ENCODE data around the gene SHKBP1.
A peak's percentile ranks its signal among the peaks of the same experiment; 100 is the strongest.
"Not testable (repeated sequence)": the region's sequence is repeated elsewhere in the genome, so short reads cannot be mapped to it uniquely, and the experiment has no call there.

SHKBP1 gene, protein sequence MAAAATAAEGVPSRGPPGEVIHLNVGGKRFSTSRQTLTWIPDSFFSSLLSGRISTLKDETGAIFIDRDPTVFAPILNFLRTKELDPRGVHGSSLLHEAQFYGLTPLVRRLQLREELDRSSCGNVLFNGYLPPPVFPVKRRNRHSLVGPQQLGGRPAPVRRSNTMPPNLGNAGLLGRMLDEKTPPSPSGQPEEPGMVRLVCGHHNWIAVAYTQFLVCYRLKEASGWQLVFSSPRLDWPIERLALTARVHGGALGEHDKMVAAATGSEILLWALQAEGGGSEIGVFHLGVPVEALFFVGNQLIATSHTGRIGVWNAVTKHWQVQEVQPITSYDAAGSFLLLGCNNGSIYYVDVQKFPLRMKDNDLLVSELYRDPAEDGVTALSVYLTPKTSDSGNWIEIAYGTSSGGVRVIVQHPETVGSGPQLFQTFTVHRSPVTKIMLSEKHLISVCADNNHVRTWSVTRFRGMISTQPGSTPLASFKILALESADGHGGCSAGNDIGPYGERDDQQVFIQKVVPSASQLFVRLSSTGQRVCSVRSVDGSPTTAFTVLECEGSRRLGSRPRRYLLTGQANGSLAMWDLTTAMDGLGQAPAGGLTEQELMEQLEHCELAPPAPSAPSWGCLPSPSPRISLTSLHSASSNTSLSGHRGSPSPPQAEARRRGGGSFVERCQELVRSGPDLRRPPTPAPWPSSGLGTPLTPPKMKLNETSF

DNA sequence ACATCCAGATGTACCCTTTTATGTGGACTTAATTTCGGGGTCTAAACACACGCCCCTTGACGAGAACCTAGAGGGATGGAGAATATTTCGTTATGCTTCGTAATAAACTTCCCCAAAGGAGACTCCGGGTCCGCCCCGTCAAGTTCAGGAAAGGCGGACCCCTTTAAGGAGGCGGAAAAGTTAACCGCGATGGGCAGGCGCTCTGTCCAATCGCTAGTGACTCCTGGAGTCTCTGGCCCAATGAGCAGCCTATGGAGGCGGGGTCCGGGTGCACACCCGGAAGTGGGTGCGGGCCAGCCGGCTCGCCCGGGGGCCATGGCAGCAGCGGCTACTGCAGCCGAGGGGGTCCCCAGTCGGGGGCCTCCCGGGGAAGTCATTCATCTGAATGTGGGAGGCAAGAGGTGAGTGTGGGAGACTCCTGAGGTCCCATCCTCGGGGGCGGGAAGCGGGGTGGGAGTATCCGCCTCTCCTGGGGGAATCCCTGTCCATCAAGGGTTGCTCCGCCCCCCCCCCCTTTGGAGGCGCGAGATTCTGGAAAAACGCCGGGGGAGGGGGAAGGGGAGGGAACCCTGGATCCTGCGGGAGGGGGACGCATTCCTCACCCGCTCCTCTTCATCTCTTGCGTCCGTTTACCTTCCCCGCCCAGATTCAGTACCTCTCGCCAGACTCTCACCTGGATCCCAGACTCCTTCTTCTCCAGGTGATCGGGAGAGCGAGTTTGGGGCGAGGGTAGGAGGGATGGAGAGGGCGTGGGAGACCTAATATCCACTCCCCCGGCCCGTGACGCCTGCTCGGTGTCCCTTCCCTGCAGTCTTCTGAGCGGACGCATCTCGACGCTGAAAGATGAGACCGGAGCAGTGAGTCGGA, at the start of gene SHKBP1:
SHKBP1 (plus strand) TSS at position 289 of the 867 bp plus-strand sequence; CDS start at position 316, 27 bp downstream.
- peak; percentile 97 for DNase-seq

DNA sequence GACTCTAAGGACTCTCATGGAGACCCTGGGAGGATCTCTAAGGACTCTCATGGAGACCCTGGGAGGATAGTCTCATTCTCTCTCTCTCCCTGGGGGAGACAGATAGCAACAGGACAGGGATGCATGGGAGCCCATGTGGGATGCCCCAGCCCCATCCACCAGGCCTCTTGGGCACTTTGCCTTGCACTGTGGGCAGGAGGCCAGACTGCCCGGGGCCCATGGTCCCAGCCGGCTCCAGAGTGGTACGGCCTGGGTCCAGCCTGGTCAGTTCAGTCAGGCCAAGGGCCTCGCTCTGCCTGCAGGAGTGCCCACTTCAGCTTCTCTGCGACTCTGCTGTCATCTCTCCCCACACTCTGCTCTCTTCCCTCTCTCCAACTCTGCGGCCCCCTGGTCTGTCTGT, 48.6 kb upstream of the SHKBP1 start:
- no peak for DNase-seq

DNA sequence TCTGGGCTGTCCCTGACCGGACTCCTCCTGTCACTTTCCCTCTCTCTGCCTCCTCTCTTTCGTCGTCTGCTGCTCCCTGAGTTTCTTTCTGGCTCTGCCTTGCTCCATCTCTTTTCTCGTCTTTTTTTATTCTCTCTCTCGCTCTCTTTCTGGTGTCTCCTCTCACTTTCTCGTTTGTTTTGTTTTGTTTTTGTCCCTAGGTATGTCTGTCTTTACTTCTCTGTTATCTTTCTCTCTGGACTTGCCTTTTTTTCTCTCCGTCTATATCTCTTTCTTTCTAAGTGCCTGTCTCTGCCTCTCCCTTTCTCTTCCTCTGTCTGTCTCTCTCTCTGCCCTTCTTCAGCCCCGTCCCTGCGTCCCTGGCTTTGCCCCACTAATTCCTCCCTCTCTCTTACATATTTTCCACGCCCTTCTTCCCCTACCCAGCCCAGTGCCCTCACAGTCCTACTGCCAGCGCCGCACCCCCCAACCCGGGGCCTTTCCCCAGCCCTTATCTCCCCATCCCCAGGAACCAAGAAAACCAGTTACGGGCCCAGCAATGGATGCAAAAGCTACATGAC, 48.1 kb upstream of the SHKBP1 start:
- DNase-seq: no peak

DNA sequence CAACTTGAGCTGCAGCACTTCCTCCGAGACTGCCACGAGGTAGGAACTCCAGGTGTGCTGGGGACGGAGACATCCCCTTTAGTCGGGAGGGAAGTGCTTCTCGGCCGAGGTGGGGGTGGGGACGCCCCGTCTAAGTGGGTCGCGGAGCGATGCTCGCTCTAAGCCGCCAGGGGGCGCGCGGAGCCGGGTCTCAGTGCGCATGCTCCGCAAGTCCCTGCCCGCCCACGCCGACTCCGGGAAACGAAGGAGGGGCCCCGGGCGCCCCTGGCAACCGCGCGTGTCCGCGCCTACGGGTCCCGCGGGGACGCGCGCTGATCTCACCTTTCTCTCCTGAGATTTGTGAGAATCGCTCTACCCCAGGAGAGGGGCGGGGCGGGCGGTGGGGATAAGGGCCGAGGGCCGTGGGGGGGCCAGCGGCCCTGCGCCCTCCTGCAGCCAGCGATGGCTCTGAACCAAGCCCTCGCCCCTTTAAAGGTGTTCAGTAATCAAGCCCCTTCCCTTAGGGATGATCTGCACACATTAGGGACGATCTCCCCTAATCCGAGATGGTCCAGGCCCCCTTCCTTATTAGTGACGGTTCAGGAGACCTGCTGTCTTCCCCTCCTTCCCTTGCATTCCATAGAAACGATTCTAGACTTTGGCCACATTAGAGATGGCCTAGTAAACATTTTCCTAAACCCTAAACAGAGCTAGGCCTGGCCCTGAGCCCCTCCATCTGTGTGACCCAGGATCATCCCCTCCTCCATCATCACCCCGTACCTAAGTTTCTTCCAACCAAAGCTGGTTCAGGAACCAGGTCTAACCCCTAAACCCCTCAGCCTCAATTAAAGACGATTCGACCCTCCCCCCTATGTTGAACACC, 47.3 kb upstream of the SHKBP1 start:
- DNase-seq: peak; percentile 92

DNA sequence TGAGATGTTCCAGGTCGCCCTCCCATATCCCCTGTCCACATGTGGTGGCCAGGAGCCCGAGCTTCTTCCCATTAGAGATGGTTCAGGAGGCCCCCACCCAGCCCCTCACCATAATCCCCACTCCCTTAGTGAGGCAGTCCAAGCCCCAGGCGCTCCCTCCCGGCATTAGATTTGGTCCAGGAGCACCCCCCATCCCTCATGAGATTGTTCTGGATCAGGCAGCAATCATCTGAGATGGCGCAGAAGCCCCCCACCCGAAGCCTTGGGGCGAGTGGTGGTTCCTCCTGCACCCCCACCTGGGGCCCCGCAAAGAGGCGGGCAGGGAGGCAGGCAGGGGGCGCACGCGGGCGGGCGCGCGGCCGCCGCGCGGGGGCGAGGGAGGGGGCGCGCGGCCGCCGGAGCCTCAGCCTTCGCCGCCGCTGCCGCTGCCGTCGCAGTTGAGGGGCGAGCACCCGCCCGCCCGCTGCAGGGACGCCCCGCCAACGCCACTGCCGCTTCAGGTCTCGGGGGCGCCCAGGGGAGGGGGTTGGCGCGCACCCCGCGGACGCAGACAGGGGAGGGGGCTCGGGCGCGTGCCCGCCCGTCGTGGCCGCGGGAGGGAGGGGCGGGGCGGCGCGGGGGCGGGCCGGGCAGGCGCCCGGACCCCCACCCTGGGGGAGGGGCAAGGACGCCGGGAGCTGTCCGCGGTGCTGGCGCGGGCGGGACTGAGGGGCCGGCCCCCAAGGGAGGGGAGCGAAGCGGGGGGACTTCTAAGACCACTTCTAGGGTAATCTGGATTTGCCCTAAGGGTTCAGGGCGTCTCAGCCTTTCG, 46.4 kb upstream of the SHKBP1 start:
- DNase-seq: peak; percentile 77

DNA sequence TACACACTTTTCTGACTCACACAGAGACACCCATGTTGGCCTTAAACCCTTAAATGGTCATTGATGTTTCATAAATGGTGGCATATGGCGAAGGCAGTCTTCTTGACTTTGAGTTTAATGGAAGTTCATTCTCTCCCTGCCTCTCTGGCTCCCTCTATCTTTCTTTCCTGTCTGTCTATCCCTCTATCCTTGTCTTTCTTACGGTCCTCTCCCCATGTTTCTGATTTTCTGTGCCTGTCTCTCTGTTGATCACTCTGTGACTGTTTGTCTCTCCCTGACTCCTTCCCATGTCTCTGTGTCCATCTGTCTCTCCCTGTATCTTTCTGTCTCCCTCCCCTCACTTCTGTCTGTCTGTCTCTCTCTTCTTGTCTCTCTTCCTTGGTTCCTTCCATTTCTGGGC, 43.2 kb upstream of the SHKBP1 start:
- DNase-seq: no peak

DNA sequence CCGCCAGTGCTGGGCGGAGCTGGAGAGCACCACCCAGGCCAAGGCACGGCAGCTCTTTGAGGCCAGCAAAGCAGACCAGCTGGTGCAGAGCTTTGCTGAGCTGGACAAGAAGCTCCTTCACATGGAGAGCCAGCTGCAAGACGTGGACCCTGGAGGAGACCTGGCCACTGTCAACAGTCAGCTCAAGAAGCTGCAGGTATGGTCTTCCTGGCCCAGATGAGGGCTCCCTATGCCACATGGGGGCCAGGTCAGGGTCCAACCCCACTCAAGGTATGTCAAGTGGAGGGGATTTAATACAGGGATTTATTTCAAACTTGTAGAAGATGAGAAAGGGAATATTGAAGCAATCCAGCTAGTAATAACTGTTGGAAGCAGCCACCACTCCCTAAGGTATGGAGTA, 42.5 kb upstream of the SHKBP1 start:
- DNase-seq: no peak

DNA sequence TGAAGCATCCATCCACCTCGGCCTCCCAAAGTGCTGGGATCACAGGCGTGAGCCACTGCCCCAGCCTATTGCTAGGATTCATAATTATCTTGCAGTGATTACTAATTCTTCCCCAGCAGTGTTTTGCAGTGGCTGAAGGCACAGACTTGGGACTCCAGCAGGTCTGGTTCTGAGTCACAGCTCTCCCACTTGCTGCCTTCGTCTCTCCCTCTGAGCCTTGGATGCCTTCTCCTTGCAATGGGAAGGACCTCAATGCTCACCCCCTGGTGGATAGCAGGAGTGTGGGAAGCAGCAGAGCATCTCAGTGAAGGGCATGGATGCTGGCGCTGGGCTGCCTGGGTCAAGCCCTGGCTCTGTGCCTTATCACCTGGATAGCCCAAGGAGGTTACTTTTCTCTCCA, 37.6 kb upstream of the SHKBP1 start:
- DNase-seq: no peak

DNA sequence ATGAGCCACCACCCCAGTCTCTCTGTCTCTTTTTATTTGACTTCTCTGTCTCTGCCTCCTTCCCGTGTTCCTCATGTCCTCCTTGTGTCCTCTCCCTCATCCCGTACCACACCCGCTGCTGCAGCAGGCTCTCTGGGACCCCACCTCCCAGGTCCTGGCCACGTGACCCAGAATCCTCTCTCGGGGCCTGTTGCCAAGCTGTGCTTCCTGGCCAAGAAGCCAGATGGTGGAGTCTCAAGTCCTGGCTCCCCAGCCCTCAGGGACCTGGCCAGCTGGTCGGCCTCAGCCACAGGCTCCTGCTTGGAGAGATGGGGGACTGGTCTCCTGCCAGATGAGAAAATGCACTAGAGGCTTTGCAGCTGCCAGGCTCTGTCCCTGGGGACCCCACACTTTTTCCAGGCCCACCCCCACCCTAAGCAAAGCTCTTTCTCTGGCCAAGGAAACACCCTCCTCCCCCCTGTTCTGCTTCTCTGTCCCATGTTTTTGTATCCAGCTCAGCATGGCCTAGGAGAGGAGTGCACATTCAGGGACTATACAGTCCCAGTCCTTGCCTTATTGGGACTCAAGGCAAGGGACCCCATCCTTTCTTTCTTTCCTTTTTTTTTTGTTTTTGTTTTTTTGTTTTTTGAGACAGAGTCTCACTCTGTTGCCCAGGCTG, 34.3 kb upstream of the SHKBP1 start:
- DNase-seq: no peak

DNA sequence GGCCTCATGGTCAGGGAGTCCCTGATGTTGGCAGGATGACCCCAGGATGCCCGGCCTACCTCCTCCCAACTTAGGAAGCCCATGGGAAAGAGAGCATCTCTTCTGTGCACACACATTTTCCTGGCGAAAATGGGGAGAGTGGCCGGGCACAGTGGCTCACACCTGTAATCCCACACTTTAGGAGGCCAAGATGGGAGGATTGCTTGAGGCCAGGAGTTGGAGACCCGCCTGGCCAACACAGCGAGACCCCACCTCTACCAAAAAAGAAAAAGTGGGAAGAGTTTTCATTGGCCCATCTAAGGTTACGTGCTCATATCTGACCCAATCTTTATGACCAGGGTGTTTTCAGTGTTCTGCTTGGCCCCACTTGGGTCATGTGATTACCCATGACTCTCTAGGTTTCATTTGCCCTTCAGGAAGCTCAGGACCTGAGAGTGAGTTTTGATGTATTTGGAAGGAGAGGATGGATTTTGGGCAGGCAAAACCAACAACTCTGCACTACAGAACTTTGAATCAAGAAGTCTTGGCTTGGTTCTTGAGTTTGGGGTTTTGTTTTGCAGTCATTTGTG, 33.6 kb upstream of the SHKBP1 start:
- DNase-seq: no peak

DNA sequence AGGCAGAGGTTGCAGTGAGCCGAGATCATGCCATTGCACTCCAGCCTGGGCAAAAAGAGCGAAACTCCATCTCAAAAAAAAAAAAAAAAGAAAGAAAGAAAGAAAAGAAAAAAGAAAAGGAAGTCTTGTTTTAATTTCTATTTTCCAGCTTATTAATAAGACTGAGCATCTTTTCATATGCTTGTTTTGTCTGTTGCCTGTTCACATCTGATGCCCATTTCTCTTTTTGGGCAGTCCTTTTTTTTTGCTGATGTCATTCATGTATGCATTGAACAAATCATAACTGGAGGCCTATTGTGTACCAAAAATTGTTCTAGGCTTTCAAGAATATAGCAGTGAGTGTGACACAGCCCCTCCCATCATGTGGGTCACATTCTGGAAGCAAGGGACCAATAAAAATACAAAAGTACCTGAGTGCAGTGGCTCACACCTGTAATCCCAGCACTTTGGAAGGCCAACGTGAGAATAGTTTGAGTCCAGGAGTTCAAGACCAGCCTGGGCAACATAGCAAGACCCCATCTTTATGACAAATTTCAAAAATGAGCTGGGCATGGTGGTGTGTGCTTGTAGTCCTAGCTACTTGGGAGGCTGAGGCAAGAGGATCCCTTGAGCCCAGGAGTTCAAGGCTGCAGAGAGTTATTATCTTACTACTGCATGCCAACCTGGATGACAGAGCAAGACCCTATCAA, 30.4 kb upstream of the SHKBP1 start:
- not testable (repeated sequence) for DNase-seq

DNA sequence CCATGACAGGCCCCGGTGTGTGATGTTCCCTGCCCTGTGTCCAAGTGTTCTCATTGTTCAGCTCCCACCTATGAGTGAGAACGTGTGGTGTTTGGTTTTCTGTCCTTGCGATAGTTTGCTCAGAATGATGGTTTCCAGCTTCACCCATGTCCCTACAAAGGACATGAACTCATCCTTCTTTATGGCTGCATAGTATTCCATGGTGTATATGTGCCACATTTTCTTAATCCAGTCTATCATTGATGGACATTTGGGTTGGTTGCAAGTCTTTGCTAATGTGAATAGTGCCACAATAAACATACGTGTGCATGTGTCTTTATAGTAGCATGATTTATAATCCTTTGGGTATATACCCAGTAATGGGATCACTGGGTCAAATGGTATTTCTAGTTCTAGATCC, 29.5 kb upstream of the SHKBP1 start:
- DNase-seq: not testable (repeated sequence)

DNA sequence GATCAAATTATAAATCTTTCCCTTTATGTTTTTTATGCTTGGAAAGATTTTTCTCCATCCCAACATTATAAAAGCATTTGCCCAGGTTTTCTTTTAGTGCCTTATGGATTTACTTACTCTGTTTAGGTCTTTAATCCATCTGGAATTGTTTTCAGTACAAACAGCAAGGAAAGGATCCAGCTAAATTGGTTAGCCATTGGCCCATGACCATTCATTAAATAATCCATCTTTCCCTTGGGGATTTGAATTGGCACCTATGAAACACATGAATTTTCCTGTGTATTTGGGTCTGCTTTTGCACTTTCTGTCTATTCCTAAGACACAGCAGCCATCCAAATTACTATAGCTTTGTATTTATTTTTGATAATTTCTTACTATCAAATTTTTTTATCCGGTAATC, 28.8 kb upstream of the SHKBP1 start:
- DNase-seq: no peak

DNA sequence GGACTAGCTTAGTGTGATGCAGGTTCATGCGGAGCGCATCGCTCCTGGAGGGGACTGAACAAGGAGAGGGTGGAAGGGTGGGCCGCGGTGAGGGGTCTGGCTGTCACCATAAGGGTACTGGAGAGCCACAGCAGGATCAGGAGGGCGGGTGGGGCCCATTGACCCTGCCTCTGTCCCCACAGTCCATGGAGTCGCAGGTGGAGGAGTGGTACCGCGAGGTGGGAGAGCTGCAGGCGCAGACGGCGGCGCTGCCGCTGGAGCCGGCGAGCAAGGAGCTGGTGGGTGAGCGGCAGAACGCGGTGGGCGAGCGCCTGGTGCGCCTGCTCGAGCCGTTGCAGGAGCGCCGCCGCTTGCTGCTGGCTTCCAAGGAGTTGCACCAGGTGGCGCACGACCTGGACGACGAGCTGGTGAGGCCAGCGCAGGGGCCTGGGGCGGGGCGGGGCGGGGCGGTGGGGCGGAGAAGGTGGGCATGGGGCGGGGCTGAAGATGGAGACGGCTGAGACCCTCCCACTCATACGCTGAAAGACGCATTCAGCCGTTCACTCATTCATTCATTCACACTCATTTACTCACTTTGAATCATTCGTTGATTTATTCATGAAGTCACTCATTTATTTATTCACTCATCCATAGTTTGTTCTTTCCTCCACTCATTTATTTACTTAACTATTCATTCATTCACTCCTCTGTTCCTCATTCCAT, 27.5 kb upstream of the SHKBP1 start:
- DNase-seq: peak; percentile 75

DNA sequence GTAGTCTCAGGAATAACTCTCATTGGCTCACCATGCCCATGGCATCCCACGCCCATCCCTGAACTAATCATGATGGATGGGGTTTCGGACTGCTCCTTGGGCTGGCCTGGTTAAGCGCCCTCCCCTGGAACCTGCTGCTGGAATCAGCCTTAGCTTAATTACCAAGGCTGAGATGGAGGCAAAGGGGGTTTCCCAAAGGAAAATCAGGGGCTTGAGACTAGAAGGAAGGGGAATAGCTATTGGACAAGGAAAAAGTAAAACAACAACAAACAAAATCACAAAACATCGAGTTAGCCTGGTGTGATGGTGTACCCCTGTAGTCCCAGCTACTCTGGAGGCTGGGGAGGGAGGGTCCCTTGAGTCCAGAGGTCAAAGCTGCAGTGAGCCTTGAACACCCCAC, 25.7 kb upstream of the SHKBP1 start:
- DNase-seq: no peak

DNA sequence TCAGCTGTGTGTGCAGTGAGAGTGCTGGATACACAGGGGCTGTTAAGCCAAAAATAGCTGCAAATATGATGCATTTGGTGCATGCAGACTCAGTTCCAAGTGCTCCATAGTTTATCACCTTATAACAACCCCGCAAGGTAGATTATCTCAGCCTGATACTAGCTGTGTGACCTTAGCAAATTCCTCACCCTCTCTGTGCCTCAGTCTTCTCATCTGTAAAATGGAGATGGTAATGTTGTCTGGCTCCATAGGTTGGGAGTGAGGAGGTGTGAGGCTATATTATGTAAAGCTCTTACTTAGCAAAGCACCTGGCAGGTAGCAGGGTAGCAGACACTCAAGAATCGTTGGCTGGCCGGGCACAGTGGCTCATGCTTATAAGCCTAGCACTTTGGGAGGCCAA, 23.8 kb upstream of the SHKBP1 start:
- DNase-seq: no peak

DNA sequence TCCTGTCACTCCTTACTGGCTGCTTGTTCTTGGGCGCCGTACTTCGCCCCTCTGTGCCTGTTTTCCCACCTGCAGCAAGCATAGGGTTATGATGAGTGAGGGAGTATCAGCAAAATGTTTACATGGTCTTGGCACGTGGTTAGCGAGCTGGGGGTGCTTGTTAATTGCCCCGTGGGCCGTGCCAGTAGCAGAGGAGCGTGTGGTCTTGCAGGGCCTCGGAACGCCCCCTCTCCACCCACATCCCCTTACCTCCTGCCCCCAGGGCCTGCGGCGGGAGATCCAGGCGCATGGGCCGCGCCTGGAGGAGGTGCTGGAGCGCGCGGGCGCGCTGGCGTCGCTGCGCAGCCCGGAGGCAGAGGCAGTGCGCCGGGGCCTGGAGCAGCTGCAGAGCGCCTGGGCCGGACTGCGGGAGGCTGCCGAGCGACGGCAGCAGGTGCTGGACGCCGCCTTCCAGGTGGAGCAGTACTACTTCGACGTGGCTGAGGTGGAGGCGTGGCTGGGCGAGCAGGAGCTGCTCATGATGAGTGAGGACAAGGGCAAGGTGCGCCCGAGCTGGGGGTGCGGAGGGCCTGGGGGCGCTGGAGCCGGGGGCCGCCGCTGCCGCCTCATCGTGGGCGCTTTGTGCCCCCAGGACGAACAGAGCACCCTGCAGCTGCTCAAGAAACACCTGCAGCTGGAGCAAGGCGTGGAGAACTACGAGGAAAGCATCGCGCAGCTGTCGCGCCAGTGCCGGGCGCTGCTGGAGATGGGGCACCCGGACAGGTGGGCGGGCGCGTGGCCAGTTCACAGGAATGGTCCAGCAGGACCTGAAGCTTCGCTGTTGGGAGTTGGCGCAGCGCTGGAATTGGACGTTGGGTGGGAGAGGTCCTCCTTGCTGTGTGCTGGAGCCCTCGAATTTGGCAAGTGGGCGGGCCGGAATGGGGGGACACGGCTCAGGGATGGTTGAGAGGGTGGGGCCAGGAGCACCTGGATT, 22.5 kb upstream of the SHKBP1 start:
- no peak for DNase-seq
